Activated naive CD4-positive, alpha-beta T cell treated with anti-CD3 and anti-CD28 coated beads for 36 hours (primary cell): Measurements from ENCODE around the gene LIPA. TPM values are rescaled to one million over a fixed set of nuclear protein-coding genes. Genes with fewer than 3 reads are reported as not detected.
A peak's percentile ranks its signal among the peaks of the same experiment; 100 is the strongest.
"Not testable (repeated sequence)": the region's sequence is repeated elsewhere in the genome, so short reads cannot be mapped to it uniquely, and the experiment has no call there.

Experiments
- CTCF ChIA-PET: fragments of 350-600 bp; sonication (Branson Sonifier 250); formaldehyde crosslinking; loops from one replicate; lab custom pipeline; 2021; ENCODE audit warnings: antibody characterized with exemption; lab: Charles Lee
- DNase-seq: peaks from one replicate; pipeline ENCODE4 v3.0.0-alpha.2; 2020
- H3K27ac Mint-ChIP-seq: one replicate; pipeline ENCODE4 v1.8.0; 2021; ENCODE audit warnings: mild to moderate bottlenecking, mixed read lengths
- H3K27me3 Mint-ChIP-seq: one replicate; pipeline ENCODE4 v1.8.0; 2021; ENCODE audit warnings: low read depth, mixed read lengths
- H3K36me3 Mint-ChIP-seq: one replicate; pipeline ENCODE4 v1.8.0; 2021; ENCODE audit warnings: low read depth, mixed read lengths
- H3K4me1 Mint-ChIP-seq: one replicate; pipeline ENCODE4 v1.8.0; 2021; ENCODE audit warnings: low read depth, mixed read lengths
- H3K4me3 Mint-ChIP-seq: one replicate; pipeline ENCODE4 v1.8.0; 2021; ENCODE audit warnings: mild to moderate bottlenecking, moderate library complexity, mixed read lengths
- H3K9me3 Mint-ChIP-seq: one replicate; pipeline ENCODE4 v1.8.0; 2021; ENCODE audit warnings: mixed read lengths
- intact Hi-C: fragments of 100-400 bp; cut with micrococcal nuclease; formaldehyde crosslinking; loops from one replicate; pipeline ENCODE4 v1.15.1; 2023
- total RNA-seq, 2 experiments: library from RNA; stranded (reverse); gene quantifications; one replicate each; pipeline ENCODE4 v1.2.3, GENCODE V29; 2021

Gene LIPA
- total RNA-seq, 2 experiments from 2014 or later = 16.1 to 17.2 TPM

DNA sequence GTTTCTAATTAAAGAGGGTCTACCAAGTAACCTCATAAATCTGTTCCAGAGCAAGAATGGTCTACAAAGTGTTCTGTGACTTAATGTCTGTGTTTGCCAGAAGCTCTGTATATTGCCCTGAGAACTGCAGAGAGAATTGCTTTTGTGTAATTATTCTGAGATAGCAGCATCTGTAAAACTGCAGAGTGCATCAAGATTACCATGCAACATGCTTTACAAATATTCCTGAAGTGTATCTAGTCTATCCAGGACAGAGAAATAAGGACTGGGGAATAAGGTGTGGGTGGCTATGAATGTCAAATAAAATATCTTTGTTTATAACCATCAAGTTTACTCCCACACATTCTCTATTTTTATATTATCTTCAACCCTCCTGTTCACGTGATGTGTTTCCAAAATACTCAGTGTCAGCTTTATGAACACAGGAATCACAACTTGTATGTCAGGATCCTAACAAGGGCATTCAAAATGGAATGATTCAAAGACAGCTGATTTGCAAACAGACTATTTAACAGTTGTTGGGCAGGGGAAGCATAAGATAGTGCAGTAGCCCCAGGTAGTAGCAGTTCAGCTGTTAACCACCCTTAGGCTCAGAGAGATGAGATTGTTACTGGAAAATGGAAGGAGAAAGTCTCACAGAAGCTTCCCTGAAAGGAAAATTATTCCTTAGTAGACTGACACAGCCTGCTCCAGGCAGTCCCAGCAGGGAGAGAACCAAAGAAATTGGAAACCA is 15.3 kb upstream of the LIPA start:
- intact Hi-C loops = no loop called here
- Mint-ChIP-seq H3K4me3 (no peak overlapping the region), H3K27me3 (no peaks in the 10 kb centered on the region), H3K27ac (no peak overlapping the region), H3K9me3 (peaks cover 4% of the 10 kb centered on the region), H3K4me1 (no peaks in the 10 kb centered on the region), H3K36me3 (no peaks in the 10 kb centered on the region)
- CTCF ChIA-PET = interaction anchor here (0.7 kb wide), 1 partner anchor 69 kb away, joined by 3 read pairs; no protein-coding TSS in a partner anchor
- no peak for DNase-seq

DNA sequence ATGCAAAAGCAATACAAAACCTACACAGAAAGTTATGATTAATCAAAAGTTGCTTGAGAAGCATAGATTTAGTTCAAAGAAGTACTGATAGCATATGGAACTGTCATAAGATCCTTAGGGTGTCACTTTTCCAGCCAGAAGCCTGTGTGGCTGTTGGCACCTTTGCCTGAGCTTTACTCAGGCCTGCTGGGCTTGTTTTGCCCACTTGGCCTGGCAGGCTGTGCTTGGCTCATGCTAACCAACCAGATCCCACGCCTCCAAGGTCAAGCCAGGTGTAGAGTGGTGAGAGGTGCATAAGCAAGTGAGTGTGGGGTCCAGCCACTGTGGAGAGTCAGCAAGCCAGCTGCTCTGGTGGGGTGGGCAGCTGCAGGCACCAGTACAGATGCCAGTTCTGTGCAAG is 12.0 kb upstream of the LIPA start:
- Mint-ChIP-seq H3K36me3 (no peaks in the 10 kb centered on the region), H3K27ac (no peak overlapping the region), H3K27me3 (no peaks in the 10 kb centered on the region), H3K9me3 (peaks cover 4% of the 10 kb centered on the region), H3K4me3 (no peak overlapping the region), H3K4me1 (peaks cover 5% of the 10 kb centered on the region)
- CTCF ChIA-PET = interaction anchor here (1.1 to 1.5 kb wide), 4 partner anchors 100 to 299 kb away, joined by 3 to 5 read pairs (median 4); no protein-coding TSS in a partner anchor
- intact Hi-C loops = no loop called here
- DNase-seq = no peak

DNA sequence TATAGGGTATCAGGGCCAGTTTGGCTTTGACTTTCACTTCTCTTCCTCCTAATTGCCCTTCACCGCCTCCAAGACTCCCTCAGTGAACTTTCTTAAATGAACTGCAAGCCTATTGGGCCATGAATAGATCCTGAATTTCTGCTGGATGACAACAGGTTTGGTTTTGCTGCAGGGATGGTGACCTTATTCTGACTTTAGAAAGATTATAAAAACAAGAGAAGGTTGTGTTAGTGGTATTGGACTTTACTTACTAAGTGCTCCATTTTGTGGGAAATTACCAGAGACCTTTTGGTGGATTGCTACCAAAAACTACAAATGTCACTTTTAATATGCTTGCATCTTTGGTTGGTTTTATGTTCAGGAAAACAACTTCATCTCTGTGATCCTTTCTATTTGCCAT is 11.5 kb upstream of the LIPA start:
- no peak for DNase-seq

DNA sequence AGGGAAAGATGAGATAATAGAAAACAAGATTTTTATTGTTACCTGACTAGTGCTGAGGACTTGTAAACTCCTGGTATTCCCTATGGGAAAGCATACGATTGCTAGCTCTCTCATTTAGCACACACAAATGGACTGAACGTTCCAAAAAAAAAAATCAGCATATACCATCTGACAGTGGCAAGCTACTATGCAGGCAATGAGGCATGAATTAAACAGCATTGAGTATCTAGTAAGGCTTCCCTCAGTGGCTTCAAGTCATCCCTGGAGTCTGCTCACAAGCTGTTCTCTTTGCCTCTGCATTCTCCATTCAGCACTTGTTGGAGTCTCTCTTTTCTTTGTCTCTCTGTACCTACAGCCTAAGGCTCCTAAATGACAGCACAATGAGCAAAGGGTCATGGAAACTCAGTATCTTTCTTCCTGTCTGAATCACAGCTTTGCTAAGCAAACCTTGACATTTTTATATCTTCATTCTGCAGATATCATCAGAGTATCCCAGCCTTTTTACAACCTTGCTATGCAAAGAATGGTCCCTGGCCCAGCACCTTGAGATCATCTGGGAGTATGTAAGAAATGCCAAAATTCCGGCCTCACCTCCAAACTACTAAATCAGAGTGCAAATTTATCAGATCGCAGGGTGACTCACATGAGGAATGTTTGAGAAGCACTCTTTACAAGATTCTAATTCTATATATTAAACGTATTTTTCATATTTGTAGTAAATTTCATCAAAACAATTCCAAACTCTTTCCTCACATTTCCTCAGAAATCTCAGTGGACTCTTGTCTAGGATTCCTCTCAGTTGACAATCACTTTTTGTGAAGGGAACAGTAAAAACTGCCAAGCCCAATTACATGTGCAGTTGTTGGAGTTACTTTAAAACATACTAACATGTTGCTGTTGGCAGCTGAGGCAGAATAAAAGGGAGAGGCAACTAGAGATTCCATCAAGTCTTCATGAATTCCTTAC is 10.8 kb upstream of the LIPA start:
- Mint-ChIP-seq H3K27ac (no peak overlapping the region), H3K4me3 (no peak overlapping the region), H3K36me3 (no peaks in the 10 kb centered on the region), H3K9me3 (peaks cover 4% of the 10 kb centered on the region), H3K27me3 (peaks cover 1% of the 10 kb centered on the region), H3K4me1 (peaks cover 5% of the 10 kb centered on the region)
- intact Hi-C loops = no loop called here
- CTCF ChIA-PET = interaction anchor here (0.6 to 1.3 kb wide), 5 partner anchors 20 to 391 kb away, joined by 3 to 7 read pairs (median 3); no protein-coding TSS in a partner anchor
- DNase-seq = no peak

More for the DNA sequence above, 11.5 kb upstream of the LIPA start:
- intact Hi-C loops = no loop called here
- Mint-ChIP-seq H3K36me3 (no peaks in the 10 kb centered on the region), H3K4me3 (no peak overlapping the region), H3K27me3 (no peaks in the 10 kb centered on the region), H3K4me1 (peaks cover 5% of the 10 kb centered on the region), H3K27ac (no peak overlapping the region), H3K9me3 (peaks cover 4% of the 10 kb centered on the region)
- CTCF ChIA-PET = interaction anchor here (1.1 to 1.5 kb wide), 3 partner anchors 100 to 300 kb away, joined by 3 to 5 read pairs (median 3); no protein-coding TSS in a partner anchor

DNA sequence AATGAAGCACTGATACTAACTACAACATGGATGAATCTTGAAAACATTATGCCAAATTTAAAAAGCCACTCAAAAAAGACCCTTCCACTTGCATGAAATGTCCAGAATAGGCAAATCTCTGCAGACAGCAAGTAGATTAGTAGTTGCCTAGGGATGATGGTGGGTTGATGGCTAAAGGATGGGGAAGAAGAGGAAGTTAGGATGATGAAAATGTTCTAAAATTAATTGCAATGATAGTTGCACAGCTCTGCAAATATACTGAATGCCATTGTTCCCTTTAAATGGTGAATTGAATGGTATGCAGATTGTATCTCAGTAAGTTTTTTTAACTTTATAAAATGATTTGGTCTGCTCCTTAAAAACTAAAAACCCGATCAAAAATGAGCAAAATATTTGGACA is 7.3 kb upstream of the LIPA start:
- Mint-ChIP-seq H3K4me1 (peaks cover 15% of the 10 kb centered on the region), H3K9me3 (peaks cover 14% of the 10 kb centered on the region), H3K36me3 (peaks cover 10% of the 10 kb centered on the region), H3K4me3 (no peak overlapping the region), H3K27ac (no peak overlapping the region), H3K27me3 (peaks cover 4% of the 10 kb centered on the region)
- CTCF ChIA-PET = interaction anchor here (1.3 kb wide), 1 partner anchor 110 kb away, joined by 3 read pairs; no protein-coding TSS in a partner anchor
- DNase-seq = no peak
- intact Hi-C loops = no loop called here

DNA sequence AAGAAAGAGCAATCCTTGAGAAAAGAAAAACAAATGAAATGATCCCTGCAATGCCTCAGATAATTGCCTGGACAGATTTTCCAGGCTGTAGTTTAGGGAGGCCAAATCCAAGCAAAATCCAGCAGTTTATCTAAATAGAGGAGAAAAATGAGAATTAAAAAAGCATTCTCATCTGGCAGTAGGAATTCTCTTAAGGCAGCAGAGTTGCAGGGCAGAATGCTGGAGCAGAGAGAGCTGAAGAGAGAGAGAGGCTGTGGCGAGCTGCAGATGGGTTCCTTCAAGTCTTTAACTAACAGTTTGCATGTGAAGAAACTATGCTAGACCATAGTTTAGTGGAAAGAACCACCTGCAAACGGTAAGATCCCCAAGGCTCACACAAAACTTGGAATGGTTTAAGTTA is 6.0 kb upstream of the LIPA start:
- Mint-ChIP-seq H3K36me3 (peaks cover 11% of the 10 kb centered on the region), H3K9me3 (peaks cover 20% of the 10 kb centered on the region), H3K27me3 (peaks cover 4% of the 10 kb centered on the region), H3K4me3 (no peak overlapping the region), H3K4me1 (peaks cover 18% of the 10 kb centered on the region), H3K27ac (no peak overlapping the region)
- CTCF ChIA-PET = interaction anchor here (0.7 to 1.3 kb wide), 5 partner anchors 11 to 170 kb away, joined by 3 to 5 read pairs (median 4); partner anchors contain the start of gene IFIT1
- intact Hi-C loops = no loop called here
- DNase-seq = no peak

GRCh38 chr10:89256962-89257361 is 5.4 kb upstream of the LIPA start:
- Mint-ChIP-seq H3K9me3 (peaks cover 20% of the 10 kb centered on the region), H3K27me3 (peaks cover 4% of the 10 kb centered on the region), H3K4me3 (no peak overlapping the region), H3K4me1 (peaks cover 18% of the 10 kb centered on the region), H3K36me3 (peaks cover 11% of the 10 kb centered on the region), H3K27ac (no peak overlapping the region)
- intact Hi-C loops = no loop called here
- DNase-seq = no peak
- CTCF ChIA-PET = interaction anchor here (0.7 kb wide), 1 partner anchor 146 kb away, joined by 4 read pairs; no protein-coding TSS in a partner anchor

DNA sequence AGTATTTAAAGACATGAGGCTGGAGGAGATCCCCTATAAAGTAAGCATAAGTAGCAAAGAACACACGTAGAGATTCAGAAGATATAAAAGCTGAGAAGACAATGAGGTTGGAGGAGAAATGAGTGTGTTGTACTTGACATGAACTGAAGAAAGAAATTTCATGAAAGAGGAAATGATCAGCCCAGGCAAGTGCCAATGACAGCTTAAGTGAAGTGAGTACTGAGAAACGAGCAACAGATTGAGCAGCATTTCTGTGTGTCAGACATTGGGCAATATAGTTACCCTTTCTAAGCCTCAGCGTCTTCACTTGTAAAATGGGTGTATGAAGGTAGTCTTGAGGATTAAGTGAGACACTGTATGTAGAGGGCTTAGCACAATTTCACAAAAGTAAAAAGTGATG is 4.8 kb upstream of the LIPA start:
- Mint-ChIP-seq H3K27me3 (peaks cover 4% of the 10 kb centered on the region), H3K36me3 (peaks cover 11% of the 10 kb centered on the region), H3K9me3 (peaks cover 20% of the 10 kb centered on the region), H3K27ac (no peak overlapping the region), H3K4me1 (peaks cover 18% of the 10 kb centered on the region), H3K4me3 (no peak overlapping the region)
- intact Hi-C loops = no loop called here
- CTCF ChIA-PET = interaction anchor here (0.5 to 1.0 kb wide), 4 partner anchors 46 to 162 kb away, joined by 3 to 4 read pairs (median 4); partner anchors contain the start of gene IFIT2
- DNase-seq = no peak

GRCh38 chr10:89255793-89256192 is 4.2 kb upstream of the LIPA start:
- Mint-ChIP-seq H3K4me3 (no peak overlapping the region), H3K9me3 (peaks cover 20% of the 10 kb centered on the region), H3K27me3 (peaks cover 4% of the 10 kb centered on the region), H3K27ac (no peak overlapping the region), H3K36me3 (peaks cover 11% of the 10 kb centered on the region), H3K4me1 (peaks cover 22% of the 10 kb centered on the region)
- no peak for DNase-seq
- CTCF ChIA-PET = interaction anchor here (0.5 to 1.0 kb wide), 3 partner anchors 46 to 162 kb away, joined by 3 to 4 read pairs (median 4); partner anchors contain the start of gene IFIT2
- intact Hi-C loops = no loop called here

GRCh38 chr10:89255091-89255579 is 3.6 kb upstream of the LIPA start:
- Mint-ChIP-seq H3K36me3 (peaks cover 11% of the 10 kb centered on the region), H3K4me1 (peaks cover 25% of the 10 kb centered on the region), H3K9me3 (peaks cover 20% of the 10 kb centered on the region)
- peak; percentile 28 for DNase-seq
- H3K27me3 Mint-ChIP-seq, H3K4me3 Mint-ChIP-seq, H3K27ac Mint-ChIP-seq, intact Hi-C loops: not testable (repeated sequence)
- CTCF ChIA-PET = interaction anchor here (0.9 kb wide), 1 partner anchor 163 kb away, joined by 4 read pairs; no protein-coding TSS in a partner anchor

DNA sequence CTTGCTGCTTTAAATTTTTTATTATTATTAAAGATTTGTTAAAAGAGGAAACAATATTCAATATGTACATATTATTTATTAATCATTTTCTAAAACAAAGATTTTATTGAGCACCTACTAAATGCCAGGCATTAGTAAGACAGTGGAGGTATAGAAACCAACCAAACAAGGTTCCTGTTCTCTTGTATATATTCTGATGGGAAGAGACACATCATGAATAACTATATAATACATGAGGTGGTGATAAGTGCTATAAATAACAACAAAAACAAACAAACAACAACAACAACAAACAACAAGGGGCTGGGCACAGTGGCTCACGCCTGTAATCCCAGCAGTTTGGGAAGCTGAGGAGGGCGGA is 630 bp upstream of the LIPA start:
- Mint-ChIP-seq H3K36me3 (peaks cover 11% of the 10 kb centered on the region), H3K4me3 (no peak overlapping the region), H3K9me3 (peaks cover 20% of the 10 kb centered on the region), H3K27ac (no peak overlapping the region), H3K27me3 (peaks cover under 1% of the 10 kb centered on the region), H3K4me1 (peaks cover 38% of the 10 kb centered on the region)
- no peak for DNase-seq
- intact Hi-C loops = loop anchor here (1.0 to 2.0 kb wide), 3 partner anchors 35 to 393 kb away; partner anchors contain the start of gene PANK1
- CTCF ChIA-PET = interaction anchor here (0.9 to 3.3 kb wide), 6 partner anchors 34 to 223 kb away, joined by 3 to 14 read pairs (median 4); partner anchors contain the start of gene IFIT2
